Mammary epithelial cell (primary cell): Measurements from ENCODE around the gene MKRN3.

Source experiments
- CTCF ChIP-seq, 2 donors: IDR thresholded peaks in 1 of 2; conservative IDR thresholded peaks in 1 of 2; 2 replicates each; pipeline ENCODE4 v1.5.1; 2011 to 2012; ENCODE audit warnings: inconsistent platforms in 2 of 2, low read length in 2 of 2, mild to moderate bottlenecking in 2 of 2, control low read depth in 1 of 2, low read depth in 1 of 2; ENCODE audit not compliant: insufficient read depth in 1 of 2; ENCODE audit errors: extremely low read depth in 1 of 2
- EZH2 ChIP-seq: IDR thresholded peaks from 2 replicates; pipeline ENCODE4 v1.6.1; 2012; ENCODE audit warnings: low read length, inconsistent platforms, borderline replicate concordance

GRCh38 chr15:23569151-23569925 is 3.9 kb downstream of the MKRN3 start:
- TF ChIP-seq CTCF (conservative IDR thresholded peaks at IDR 0.05 in 1 of 2, IDR thresholded peaks at IDR 0.05 in 1 of 2; ENCODE audit: extremely low read depth in 1 of 2, insufficient read depth in 1 of 2, low read depth in 1 of 2, low read length in 2 of 2) = no peak
- no peak for TF ChIP-seq EZH2
